HepG2 (cell line): ENCODE measurements around the gene SSBP2.

Experiments
- HNRNPK ChIP-seq: fragments of 200-400 bp; formaldehyde crosslinking; IDR thresholded peaks from 2 replicates; pipeline ENCODE4 v1.6.1; 2018; ENCODE audit warnings: low read length, low read depth, moderate library complexity, mild to moderate bottlenecking; ENCODE audit not compliant: poor library complexity, severe bottlenecking
- PHF8 ChIP-seq: sonication (generic); formaldehyde crosslinking; IDR thresholded peaks from 2 replicates; pipeline ENCODE4 v1.5.0; 2020; ENCODE audit warnings: missing genetic modification reagents
- POLR2A ChIP-seq, 2 experiments: IDR thresholded peaks; 2 replicates each; pipeline ENCODE4 v1.6.1; 2011; ENCODE audit warnings: low read depth in 2 of 2, low read length in 2 of 2, mild to moderate bottlenecking in 1 of 2, moderate library complexity in 1 of 2; ENCODE audit not compliant: insufficient read depth in 1 of 2
- SIN3A ChIP-seq: IDR thresholded peaks from 2 replicates; pipeline ENCODE4 v1.6.1; 2011; ENCODE audit warnings: low read depth, mild to moderate bottlenecking, control low read depth, low read length, borderline replicate concordance
- SRY ChIP-seq: sonication (generic); formaldehyde crosslinking; IDR thresholded peaks from 2 replicates; pipeline ENCODE4 v1.8.0; 2022; ENCODE audit warnings: mild to moderate bottlenecking, missing genetic modification reagents
- TP53 ChIP-seq: sonication (generic); formaldehyde crosslinking; conservative IDR thresholded peaks from 2 replicates; pipeline ENCODE4 v1.4.0; 2020; ENCODE audit warnings: missing genetic modification reagents
- ZNF24 ChIP-seq: fragments of 450-650 bp; IDR thresholded peaks from 2 replicates; pipeline ENCODE4 v1.6.1; 2017; ENCODE audit warnings: antibody characterized with exemption, mild to moderate bottlenecking
- ZNF414 ChIP-seq: sonication (generic); formaldehyde crosslinking; IDR thresholded peaks from 2 replicates; pipeline ENCODE4 v1.5.0; 2020; ENCODE audit warnings: missing genetic modification reagents
- ZNF530 ChIP-seq: sonication (generic); formaldehyde crosslinking; IDR thresholded peaks from 2 replicates; pipeline ENCODE4 v1.5.0; 2020; ENCODE audit warnings: low read depth, mild to moderate bottlenecking, missing genetic modification reagents
- TF ChIP-seq, protein P1 (sequence below): sonication (generic); formaldehyde crosslinking; IDR thresholded peaks from 2 replicates; pipeline ENCODE4 v1.4.0; 2020; ENCODE audit warnings: missing genetic modification reagents
- TF ChIP-seq, protein P2 (sequence below): sonication (generic); formaldehyde crosslinking; IDR thresholded peaks from 2 replicates; pipeline ENCODE4 v1.5.0; 2020; ENCODE audit warnings: mild to moderate bottlenecking, missing genetic modification reagents, moderate library complexity
- TF ChIP-seq, protein P3 (sequence below): sonication (generic); formaldehyde crosslinking; IDR thresholded peaks from 2 replicates; pipeline ENCODE4 v1.4.0; 2020; ENCODE audit warnings: missing genetic modification reagents

DNA sequence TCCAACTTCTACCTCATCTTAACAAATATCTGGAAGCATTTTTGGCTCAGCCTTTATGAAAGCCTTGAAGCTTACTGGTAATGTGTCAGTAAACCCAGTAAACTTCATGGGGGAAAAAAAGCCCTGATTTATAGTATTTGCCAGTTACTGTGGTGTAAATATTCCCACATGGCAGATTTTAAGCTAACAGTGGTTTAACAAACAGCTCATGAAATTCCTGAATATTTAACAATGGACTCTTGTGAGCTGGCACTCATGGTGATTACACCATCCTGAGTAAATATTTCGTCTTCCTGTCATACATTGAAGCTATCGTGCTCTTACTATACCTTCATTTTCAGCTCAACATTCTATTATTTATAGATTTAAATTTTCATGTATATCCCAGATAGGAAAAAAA, 300.0 kb downstream of the SSBP2 start:
- TF ChIP-seq, protein P1, sequence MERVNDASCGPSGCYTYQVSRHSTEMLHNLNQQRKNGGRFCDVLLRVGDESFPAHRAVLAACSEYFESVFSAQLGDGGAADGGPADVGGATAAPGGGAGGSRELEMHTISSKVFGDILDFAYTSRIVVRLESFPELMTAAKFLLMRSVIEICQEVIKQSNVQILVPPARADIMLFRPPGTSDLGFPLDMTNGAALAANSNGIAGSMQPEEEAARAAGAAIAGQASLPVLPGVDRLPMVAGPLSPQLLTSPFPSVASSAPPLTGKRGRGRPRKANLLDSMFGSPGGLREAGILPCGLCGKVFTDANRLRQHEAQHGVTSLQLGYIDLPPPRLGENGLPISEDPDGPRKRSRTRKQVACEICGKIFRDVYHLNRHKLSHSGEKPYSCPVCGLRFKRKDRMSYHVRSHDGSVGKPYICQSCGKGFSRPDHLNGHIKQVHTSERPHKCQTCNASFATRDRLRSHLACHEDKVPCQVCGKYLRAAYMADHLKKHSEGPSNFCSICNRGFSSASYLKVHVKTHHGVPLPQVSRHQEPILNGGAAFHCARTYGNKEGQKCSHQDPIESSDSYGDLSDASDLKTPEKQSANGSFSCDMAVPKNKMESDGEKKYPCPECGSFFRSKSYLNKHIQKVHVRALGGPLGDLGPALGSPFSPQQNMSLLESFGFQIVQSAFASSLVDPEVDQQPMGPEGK (CRISPR knock-in tag) = no peak
- TF ChIP-seq SIN3A (no peak), ZNF530 (CRISPR knock-in tag) (no peak), POLR2A (IDR thresholded peaks at IDR 0.05; ENCODE audit: insufficient read depth in 1 of 2, low read depth in 2 of 2, low read length in 2 of 2) (no peak), PHF8 (no peak), ZNF24 (no peak), HNRNPK (no peak), ZNF414 (CRISPR knock-in tag) (no peak), TP53 (no peak), SRY (no peak)
- TF ChIP-seq, protein P2, sequence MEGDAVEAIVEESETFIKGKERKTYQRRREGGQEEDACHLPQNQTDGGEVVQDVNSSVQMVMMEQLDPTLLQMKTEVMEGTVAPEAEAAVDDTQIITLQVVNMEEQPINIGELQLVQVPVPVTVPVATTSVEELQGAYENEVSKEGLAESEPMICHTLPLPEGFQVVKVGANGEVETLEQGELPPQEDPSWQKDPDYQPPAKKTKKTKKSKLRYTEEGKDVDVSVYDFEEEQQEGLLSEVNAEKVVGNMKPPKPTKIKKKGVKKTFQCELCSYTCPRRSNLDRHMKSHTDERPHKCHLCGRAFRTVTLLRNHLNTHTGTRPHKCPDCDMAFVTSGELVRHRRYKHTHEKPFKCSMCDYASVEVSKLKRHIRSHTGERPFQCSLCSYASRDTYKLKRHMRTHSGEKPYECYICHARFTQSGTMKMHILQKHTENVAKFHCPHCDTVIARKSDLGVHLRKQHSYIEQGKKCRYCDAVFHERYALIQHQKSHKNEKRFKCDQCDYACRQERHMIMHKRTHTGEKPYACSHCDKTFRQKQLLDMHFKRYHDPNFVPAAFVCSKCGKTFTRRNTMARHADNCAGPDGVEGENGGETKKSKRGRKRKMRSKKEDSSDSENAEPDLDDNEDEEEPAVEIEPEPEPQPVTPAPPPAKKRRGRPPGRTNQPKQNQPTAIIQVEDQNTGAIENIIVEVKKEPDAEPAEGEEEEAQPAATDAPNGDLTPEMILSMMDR = no peak
- TF ChIP-seq, protein P3, sequence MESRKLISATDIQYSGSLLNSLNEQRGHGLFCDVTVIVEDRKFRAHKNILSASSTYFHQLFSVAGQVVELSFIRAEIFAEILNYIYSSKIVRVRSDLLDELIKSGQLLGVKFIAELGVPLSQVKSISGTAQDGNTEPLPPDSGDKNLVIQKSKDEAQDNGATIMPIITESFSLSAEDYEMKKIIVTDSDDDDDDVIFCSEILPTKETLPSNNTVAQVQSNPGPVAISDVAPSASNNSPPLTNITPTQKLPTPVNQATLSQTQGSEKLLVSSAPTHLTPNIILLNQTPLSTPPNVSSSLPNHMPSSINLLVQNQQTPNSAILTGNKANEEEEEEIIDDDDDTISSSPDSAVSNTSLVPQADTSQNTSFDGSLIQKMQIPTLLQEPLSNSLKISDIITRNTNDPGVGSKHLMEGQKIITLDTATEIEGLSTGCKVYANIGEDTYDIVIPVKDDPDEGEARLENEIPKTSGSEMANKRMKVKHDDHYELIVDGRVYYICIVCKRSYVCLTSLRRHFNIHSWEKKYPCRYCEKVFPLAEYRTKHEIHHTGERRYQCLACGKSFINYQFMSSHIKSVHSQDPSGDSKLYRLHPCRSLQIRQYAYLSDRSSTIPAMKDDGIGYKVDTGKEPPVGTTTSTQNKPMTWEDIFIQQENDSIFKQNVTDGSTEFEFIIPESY (CRISPR knock-in tag) = no peak
